Lung (tissue), 12 donors: ENCODE data around the gene GLB1L2. TPM values are rescaled to one million over a fixed set of nuclear protein-coding genes. Genes with fewer than 3 reads are reported as not detected.

ENCODE experiments used
- ATAC-seq: fragments of 200-7000 bp; cut with Tn5 transposase; one replicate; pipeline ENCODE4 v1.9.1; 2020; ENCODE audit warnings: moderate number of reproducible peaks; ENCODE audit not compliant: insufficient read depth, low FRiP score
- DNase-seq, 3 donors: peaks; one replicate each; pipeline ENCODE4 v3.0.0-alpha.2; 2013 to 2017
- H3K27ac ChIP-seq, 2 donors: one replicate each; pipeline ENCODE4 v1.5.1; 2013; ENCODE audit warnings: mild to moderate bottlenecking in 2 of 2, moderate library complexity in 2 of 2, control low read depth in 1 of 2, inconsistent platforms in 1 of 2, low read depth in 1 of 2, low read length in 1 of 2
- H3K27me3 ChIP-seq, 3 donors: one replicate each; pipeline ENCODE4 v1.5.1; 2013; ENCODE audit warnings: low read length in 2 of 3; ENCODE audit not compliant: control insufficient read depth in 3 of 3, insufficient read depth in 3 of 3
- H3K36me3 ChIP-seq, 4 donors: one replicate each; pipeline ENCODE4 v1.5.1; 2013; ENCODE audit warnings: low read length in 4 of 4, mild to moderate bottlenecking in 1 of 4, moderate library complexity in 1 of 4; ENCODE audit not compliant: control insufficient read depth in 4 of 4, insufficient read depth in 4 of 4
- H3K4me1 ChIP-seq, 5 donors: one replicate each; pipeline ENCODE4 v1.5.1; 2013; ENCODE audit warnings: low read length in 5 of 5, mild to moderate bottlenecking in 2 of 5, moderate library complexity in 1 of 5; ENCODE audit not compliant: control insufficient read depth in 5 of 5, insufficient read depth in 5 of 5
- H3K4me3 ChIP-seq: one replicate; pipeline ENCODE4 v1.5.1; 2013; ENCODE audit warnings: mild to moderate bottlenecking, control low read depth, moderate library complexity
- H3K9ac ChIP-seq, 2 donors: one replicate each; pipeline ENCODE4 v1.5.1; 2013; ENCODE audit warnings: low read length in 2 of 2, control low read depth in 1 of 2; ENCODE audit not compliant: insufficient read depth in 1 of 2
- H3K9me3 ChIP-seq, 4 donors: one replicate each; pipeline ENCODE4 v1.5.1; 2013; ENCODE audit warnings: low read length in 3 of 4, mild to moderate bottlenecking in 1 of 4, moderate library complexity in 1 of 4; ENCODE audit not compliant: control insufficient read depth in 4 of 4, insufficient read depth in 3 of 4
- WGBS, 2 donors: extraction: QIAGEN DNeasy Blood & Tissue Kit; methylation state at CpG; one replicate each; pipeline ENCODE4 v1.1.7; 2013; 5-methylcytosine and 5-hydroxymethylcytosine counted together
- polyA plus RNA-seq, 2 donors: library from polyadenylated mRNA; stranded (reverse); fragments of 200-250 nt; gene quantifications; one replicate each; pipeline ENCODE4 v1.2.1, GENCODE V29; 2013
- total RNA-seq, 2 donors: library from RNA; depleted of rRNA in 1 of 2; stranded (reverse); fragments of >200 nt in 1 of 2; gene quantifications; one replicate each; pipeline ENCODE4 v1.2.1, GENCODE V29; 2014 to 2021
- TF ChIP-seq, protein P1 (sequence below): IDR thresholded peaks from 2 replicates; pipeline ENCODE4 v1.5.1; 2012; ENCODE audit warnings: mild to moderate bottlenecking; ENCODE audit errors: control extremely low read depth, extremely low read depth
- donor health status: control.
- donor health status: control.
- donor health status: Bipolar disorder and iron deficiency.
- donor health status: healthy.
- donor health status: DM: yes; HTN: yes; CAD: no.

GLB1L2 gene
- total and polyA plus RNA-seq, 4 donors: 7.1 to 13.6 (median 9.3) TPM

DNA sequence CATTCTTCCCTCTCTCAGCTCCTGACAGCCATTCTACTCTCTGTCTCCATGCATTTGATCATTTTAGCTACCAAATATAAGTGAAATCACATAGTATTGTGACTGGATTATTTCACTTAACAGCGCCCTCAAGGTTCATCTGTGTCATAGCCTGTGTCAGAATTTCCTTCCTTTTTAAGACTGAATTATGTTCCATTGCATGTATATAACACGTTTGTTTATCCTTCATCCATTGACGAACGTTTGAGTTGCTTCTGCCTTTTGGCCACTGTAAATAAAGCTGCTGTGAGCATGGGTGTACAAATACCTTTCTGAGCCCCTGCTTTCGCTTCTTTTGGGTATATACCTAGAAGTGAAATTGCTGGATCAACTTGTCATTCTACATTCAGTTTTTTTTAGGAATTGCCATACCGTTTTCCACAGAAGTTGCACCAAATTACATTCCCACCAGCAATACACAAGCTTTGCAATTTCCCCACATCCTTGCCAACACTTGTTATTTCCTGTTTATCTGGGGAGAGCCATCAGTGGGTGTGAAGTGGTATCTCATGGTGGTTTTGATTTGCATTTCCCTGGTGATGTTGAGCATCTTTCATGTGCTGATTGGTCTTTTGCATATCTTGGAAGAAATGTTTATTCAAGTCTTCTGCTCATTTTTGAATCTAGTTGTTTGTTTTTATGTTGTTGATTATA lies 17.5 kb downstream of the GLB1L2 start:
- no peaks in the 10 kb centered on the region for H3K9me3 ChIP-seq
- WGBS, 2 donors: 55 to 64% methylated on average over 6 of the region's 6 CpGs

DNA sequence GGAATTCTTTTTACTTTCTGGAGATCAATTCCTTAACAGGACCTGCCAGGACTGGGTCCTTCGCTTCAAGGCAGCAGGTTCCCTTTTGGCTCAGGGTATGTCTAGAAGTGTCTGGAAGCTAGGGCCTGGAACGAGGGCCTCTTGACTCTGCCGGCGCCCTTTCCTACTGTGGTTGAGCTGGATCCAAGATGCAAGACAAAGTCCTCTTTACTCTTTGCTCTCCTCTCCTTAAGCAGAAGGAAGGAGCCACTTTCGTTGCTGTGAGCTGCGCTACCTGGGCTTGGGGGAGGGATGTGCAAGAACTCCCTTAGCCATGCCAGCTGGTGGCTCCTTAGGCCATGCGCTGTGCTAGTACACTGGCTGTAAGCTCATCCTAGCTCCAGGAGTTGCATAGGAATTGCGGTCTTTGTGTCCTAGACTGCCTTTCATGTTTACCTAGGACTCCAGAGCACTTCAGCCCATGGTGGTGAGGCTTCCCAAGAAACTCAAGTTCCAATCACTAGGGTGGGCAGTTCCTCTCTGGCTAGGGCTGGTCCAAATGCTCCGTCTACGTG lies 18.1 kb downstream of the GLB1L2 start:
- H3K9me3 ChIP-seq: no peaks in the 10 kb centered on the region
- DNase-seq: no peak
- no peak overlapping the region for H3K4me3 ChIP-seq
- 83% methylated on average over 10 of the region's 10 CpGs for WGBS, 2 donors
- no peaks in the 10 kb centered on the region for H3K36me3 ChIP-seq
- TF ChIP-seq, protein P1, sequence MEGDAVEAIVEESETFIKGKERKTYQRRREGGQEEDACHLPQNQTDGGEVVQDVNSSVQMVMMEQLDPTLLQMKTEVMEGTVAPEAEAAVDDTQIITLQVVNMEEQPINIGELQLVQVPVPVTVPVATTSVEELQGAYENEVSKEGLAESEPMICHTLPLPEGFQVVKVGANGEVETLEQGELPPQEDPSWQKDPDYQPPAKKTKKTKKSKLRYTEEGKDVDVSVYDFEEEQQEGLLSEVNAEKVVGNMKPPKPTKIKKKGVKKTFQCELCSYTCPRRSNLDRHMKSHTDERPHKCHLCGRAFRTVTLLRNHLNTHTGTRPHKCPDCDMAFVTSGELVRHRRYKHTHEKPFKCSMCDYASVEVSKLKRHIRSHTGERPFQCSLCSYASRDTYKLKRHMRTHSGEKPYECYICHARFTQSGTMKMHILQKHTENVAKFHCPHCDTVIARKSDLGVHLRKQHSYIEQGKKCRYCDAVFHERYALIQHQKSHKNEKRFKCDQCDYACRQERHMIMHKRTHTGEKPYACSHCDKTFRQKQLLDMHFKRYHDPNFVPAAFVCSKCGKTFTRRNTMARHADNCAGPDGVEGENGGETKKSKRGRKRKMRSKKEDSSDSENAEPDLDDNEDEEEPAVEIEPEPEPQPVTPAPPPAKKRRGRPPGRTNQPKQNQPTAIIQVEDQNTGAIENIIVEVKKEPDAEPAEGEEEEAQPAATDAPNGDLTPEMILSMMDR: no peak
- no peak overlapping the region for H3K27ac ChIP-seq
- H3K9ac ChIP-seq: no peak overlapping the region
- ATAC-seq: no peak
- H3K4me1 ChIP-seq: no peaks in the 10 kb centered on the region
- no peaks in the 10 kb centered on the region for H3K27me3 ChIP-seq

More for the DNA sequence above, 17.5 kb downstream of the GLB1L2 start:
- no peak overlapping the region for H3K27ac ChIP-seq
- ATAC-seq: no peak
- H3K36me3 ChIP-seq: no peaks in the 10 kb centered on the region
- no peak for DNase-seq
- no peak overlapping the region for H3K4me3 ChIP-seq
- no peak overlapping the region for H3K9ac ChIP-seq
- TF ChIP-seq, protein P1: no peak
- H3K4me1 ChIP-seq: no peaks in the 10 kb centered on the region
- no peaks in the 10 kb centered on the region for H3K27me3 ChIP-seq

DNA sequence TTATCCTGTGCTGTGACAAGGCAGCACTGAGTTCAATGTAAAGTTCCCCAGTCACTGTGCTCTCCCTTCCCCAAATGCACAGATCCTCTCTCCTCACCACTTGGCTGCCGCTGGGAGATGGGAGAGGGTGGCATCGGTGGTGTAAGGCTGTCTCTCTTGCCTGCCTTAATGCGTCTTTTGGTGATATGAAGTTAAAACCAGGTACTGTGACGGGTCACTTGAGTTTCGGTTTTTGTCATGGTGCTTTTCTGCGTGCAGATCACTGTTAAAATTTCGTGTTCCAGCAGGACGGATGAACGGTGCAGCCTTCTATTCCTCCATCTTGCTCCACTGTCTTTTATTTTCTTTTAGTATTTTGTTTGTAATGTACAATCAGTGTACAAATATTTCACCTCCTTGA lies 18.6 kb downstream of the GLB1L2 start:
- Histone ChIP-seq H3K4me1 (no peaks in the 10 kb centered on the region), H3K36me3 (no peaks in the 10 kb centered on the region), H3K4me3 (no peak overlapping the region), H3K9ac (no peak overlapping the region), H3K27me3 (no peaks in the 10 kb centered on the region), H3K9me3 (no peaks in the 10 kb centered on the region), H3K27ac (no peak overlapping the region)
- WGBS, 2 donors: 94 to 95% methylated on average over 9 of the region's 9 CpGs
- DNase-seq (no peak), ATAC-seq (no peak)
- TF ChIP-seq, protein P1: no peak
